SKM-1 treated with dmso at 0.1 percent for 144 hours (cell line): ENCODE data around the gene EIF3I.

Source experiments
- DNase-seq: peaks from one replicate; lab custom pipeline; 2025; ENCODE audit not compliant: unreplicated experiment; lab: John Stamatoyannopoulos, UW

The EIF3I gene

GRCh38 chr1:32263744-32264143, 41.5 kb downstream of the EIF3I start:
- DNase-seq, result no peak

GRCh38 chr1:32265846-32266245, 43.6 kb downstream of the EIF3I start:
- DNase-seq, result no peak

GRCh38 chr1:32266921-32267591, 44.8 kb downstream of the EIF3I start:
- no peak for DNase-seq

GRCh38 chr1:32269744-32270143, 47.5 kb downstream of the EIF3I start:
- DNase-seq, result no peak

GRCh38 chr1:32272557-32273390, 50.6 kb downstream of the EIF3I start:
- DNase-seq, result no peak

GRCh38 chr1:32273391-32274208, 51.4 kb downstream of the EIF3I start:
- no peak for DNase-seq

- DNase-seq, result no peak
These were observed 52.6 kb downstream of the EIF3I start for GRCh38 chr1:32274646-32275340.

- DNase-seq, result no peak
These were observed 53.2 kb downstream of the EIF3I start for GRCh38 chr1:32275424-32275823.

- DNase-seq, result no peak
These were observed 54.0 kb downstream of the EIF3I start for GRCh38 chr1:32276032-32276782.
